Heart left ventricle (tissue), 16 donors: ENCODE results near the gene ACKR3. TPM values are rescaled to one million over a fixed set of nuclear protein-coding genes. Genes with fewer than 3 reads are reported as not detected.

Experiments
- ATAC-seq, 4 donors: fragments of 200-7000 bp; cut with Tn5 transposase; one replicate each; pipeline ENCODE4 v1.9.1; 2020 to 2022; ENCODE audit warnings: moderate library complexity in 4 of 4, mild to moderate bottlenecking in 3 of 4, moderate number of reproducible peaks in 1 of 4
- DNase-seq, 5 donors: peaks; one replicate each; pipeline ENCODE4 v3.0.0-alpha.2; 2020
- H3K27ac ChIP-seq, 12 donors: fragments of 200-600 bp; sonication (generic) in 4 of 12; one replicate each; pipeline versions ENCODE4 v1.5.0 to v1.8.0; 2016 to 2022; ENCODE audit warnings: mild to moderate bottlenecking in 2 of 12
- H3K27me3 ChIP-seq, 9 donors: fragments of 200-600 bp; sonication (generic) in 2 of 9; one replicate each; pipeline versions ENCODE4 v1.5.1 to v1.8.0; 2016 to 2022; ENCODE audit warnings: mild to moderate bottlenecking in 3 of 9
- H3K36me3 ChIP-seq, 9 donors: fragments of 200-600 bp; sonication (generic) in 2 of 9; one replicate each; pipeline versions ENCODE4 v1.5.0 to v1.8.0; 2018 to 2022; ENCODE audit warnings: mild to moderate bottlenecking in 2 of 9
- H3K4me1 ChIP-seq, 12 donors: fragments of 200-600 bp; sonication (generic) in 4 of 12; one replicate each; pipeline versions ENCODE4 v1.5.0 to v1.8.0; 2016 to 2022; ENCODE audit warnings: mild to moderate bottlenecking in 3 of 12
- H3K4me3 ChIP-seq, 12 donors: fragments of 200-600 bp; sonication (generic) in 4 of 12; one replicate each; pipeline versions ENCODE4 v1.5.0 to v1.8.0; 2017 to 2022; ENCODE audit warnings: mild to moderate bottlenecking in 9 of 12, moderate library complexity in 4 of 12
- H3K9me3 ChIP-seq, 12 donors: fragments of 200-600 bp; sonication (generic) in 4 of 12; one replicate each; pipeline versions ENCODE4 v1.5.0 to v1.8.0; 2016 to 2022; ENCODE audit warnings: mild to moderate bottlenecking in 1 of 12
- POLR2A ChIP-seq, 2 donors: fragments of 450-650 bp; IDR thresholded peaks; one replicate each; pipeline ENCODE4 v1.6.1; 2017; ENCODE audit warnings: antibody characterized with exemption in 2 of 2, mild to moderate bottlenecking in 2 of 2, moderate library complexity in 2 of 2
- WGBS, 4 donors: extraction: QIAGEN DNeasy Blood & Tissue Kit in 2 of 4; methylation state at CpG; one replicate each; pipeline versions ENCODE4 v1.1.5 to v1.1.7; 2013 to 2018; 5-methylcytosine and 5-hydroxymethylcytosine counted together
- intact Hi-C, 10 donors: fragments of 100-400 bp; cut with DNase I; formaldehyde crosslinking; loops; one replicate each; pipeline versions ENCODE4 v1.11.1 to v1.14.2; 2022
- polyA plus RNA-seq, 2 donors: library from polyadenylated mRNA; stranded (reverse); fragments of 200-250 nt; gene quantifications; one replicate each; pipeline ENCODE4 v1.2.3, GENCODE V29; 2013
- total RNA-seq, 9 donors: library from RNA; depleted of rRNA in 2 of 9; stranded (reverse); fragments of >200 nt in 2 of 9; fragmentation: NEBNext Ultra II Directional in 3 of 9; extraction: Animal tissue kit (Norgen Biotek cat#: 25700) in 3 of 9; gene quantifications; one replicate each; pipeline versions ENCODE4 v1.1.0 to v1.2.4, GENCODE V29; 2016 to 2023
- TF ChIP-seq, protein P1 (sequence below), 12 donors: fragments of 200-600 bp; sonication (generic) in 4 of 12; IDR thresholded peaks; one replicate each; pipeline versions ENCODE4 v1.5.0 to v1.8.0; 2018 to 2022; ENCODE audit warnings: antibody characterized with exemption in 12 of 12, mild to moderate bottlenecking in 5 of 12
- donor health status: ischemic (EF 13 %, LVEDD 7.1; RV severe dilation, severe dysfunction).
- donor health status: healthy with polysubstance abuse.
- donor health status: DM: no; HTN: yes; CAD: no.
- donor health status: DM: no; HTN: no; CAD: no.
- donor health status: ischemic (EF 25% LVEDD 6.9; RV normal size, moderate dysfunction).
- donor health status: ischemic (EF 25% LVEDD 5.7; RV mildly dilated, moderate dysfunction).
- donor health status: healthy.
- donor health status: DM: yes; HTN: yes; CAD: no.
- donor health status: ischemic (EF 35%, LVEDD 5.7; RV mildly dilated, moderate dysfunction).
- donor health status: nonischemic (EF 11% LVEDD 7.7; RV severe dilation, severe dysfunction).
- donor health status: DM: yes; HTN: yes; CAD: no.
- donor health status: PGD.
- donor health status: ischemic (EF 29% LVEDD 5.4; RV normal size, mild dysfunction).
- donor health status: nonischemic (EF 23%, LVEDD 6.1; RV moderate dilation, normal function).

ACKR3 gene
- total and polyA plus RNA-seq, 11 donors: 12.8 to 56.3 (median 29.8) TPM

DNA sequence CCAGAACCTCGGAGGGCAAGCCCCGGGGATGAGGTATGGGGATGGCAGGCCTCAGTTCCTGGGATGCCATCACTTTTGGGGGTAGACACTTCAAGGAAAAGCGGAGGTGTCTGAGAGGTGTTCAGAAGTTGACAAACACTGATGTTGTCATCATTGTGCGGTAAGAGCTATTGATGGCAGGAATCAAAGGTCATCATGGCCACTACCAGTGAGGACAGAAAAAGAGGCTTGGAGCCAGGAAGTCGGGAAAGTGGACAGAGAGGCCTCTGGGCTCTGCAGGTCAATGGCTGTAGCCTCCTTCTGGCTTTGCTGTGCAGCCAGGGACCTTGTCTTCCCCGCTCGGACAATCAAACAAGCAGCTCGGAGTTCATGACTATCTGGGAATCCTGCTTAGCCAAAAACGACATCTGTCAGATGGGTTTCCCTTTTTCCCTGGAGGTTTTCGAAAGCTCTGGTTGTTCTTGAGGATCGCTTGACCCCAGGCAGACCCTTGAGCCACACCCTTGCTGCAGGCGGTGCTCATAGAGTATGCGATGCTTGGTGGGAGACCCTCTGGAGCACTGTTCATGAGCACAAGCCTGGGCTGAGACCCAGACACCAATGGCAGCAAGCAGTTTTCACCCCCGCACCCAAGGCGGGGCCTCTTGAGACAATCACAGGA is 19.4 kb downstream of the ACKR3 start:
- ATAC-seq (no peak), DNase-seq (no peak)
- intact Hi-C loops: no loop called here
- TF ChIP-seq POLR2A (IDR thresholded peaks at IDR 0.05): no peak
- TF ChIP-seq, protein P1, sequence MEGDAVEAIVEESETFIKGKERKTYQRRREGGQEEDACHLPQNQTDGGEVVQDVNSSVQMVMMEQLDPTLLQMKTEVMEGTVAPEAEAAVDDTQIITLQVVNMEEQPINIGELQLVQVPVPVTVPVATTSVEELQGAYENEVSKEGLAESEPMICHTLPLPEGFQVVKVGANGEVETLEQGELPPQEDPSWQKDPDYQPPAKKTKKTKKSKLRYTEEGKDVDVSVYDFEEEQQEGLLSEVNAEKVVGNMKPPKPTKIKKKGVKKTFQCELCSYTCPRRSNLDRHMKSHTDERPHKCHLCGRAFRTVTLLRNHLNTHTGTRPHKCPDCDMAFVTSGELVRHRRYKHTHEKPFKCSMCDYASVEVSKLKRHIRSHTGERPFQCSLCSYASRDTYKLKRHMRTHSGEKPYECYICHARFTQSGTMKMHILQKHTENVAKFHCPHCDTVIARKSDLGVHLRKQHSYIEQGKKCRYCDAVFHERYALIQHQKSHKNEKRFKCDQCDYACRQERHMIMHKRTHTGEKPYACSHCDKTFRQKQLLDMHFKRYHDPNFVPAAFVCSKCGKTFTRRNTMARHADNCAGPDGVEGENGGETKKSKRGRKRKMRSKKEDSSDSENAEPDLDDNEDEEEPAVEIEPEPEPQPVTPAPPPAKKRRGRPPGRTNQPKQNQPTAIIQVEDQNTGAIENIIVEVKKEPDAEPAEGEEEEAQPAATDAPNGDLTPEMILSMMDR (IDR thresholded peaks at IDR 0.05): no peak
- Histone ChIP-seq H3K36me3 (no peaks in the 10 kb centered on the region), H3K27me3 (no peaks in the 10 kb centered on the region), H3K4me1 (peaks cover 0 to 10% (median 0%) of the 10 kb centered on the region in 12 donors), H3K4me3 (no peak overlapping the region), H3K9me3 (peaks cover 0 to 7% (median 0%) of the 10 kb centered on the region in 12 donors), H3K27ac (no peak overlapping the region)
- 84 to 93% (median 89%) methylated on average over 15 of the region's 15 CpGs for WGBS, 4 donors

DNA sequence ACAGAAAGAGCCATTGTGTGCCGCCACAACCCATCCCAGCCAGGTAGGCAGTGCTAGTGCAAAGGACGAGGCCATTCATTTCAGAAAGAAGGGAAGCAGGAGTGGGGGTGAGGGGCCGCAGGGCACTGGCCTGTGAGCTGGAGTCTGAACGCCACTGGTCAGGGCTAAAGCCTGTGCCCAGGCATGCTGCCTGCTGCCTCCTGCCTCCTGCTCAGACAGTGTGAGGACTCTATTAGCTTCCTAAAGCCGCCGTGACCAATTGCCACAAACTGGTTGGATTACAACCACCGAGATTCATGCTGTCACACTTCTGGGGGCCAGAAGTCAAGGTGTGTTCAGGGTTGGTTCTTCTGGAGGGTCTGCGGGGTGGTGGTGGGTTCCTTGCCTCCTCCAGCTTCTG is 21.2 kb downstream of the ACKR3 start:
- H3K27me3 ChIP-seq: no peaks in the 10 kb centered on the region
- H3K4me3 ChIP-seq: no peak overlapping the region
- no peak overlapping the region for H3K27ac ChIP-seq
- TF ChIP-seq, protein P1 (IDR thresholded peaks at IDR 0.05): no peak
- no peak for TF ChIP-seq POLR2A (IDR thresholded peaks at IDR 0.05)
- H3K4me1 ChIP-seq: peaks cover 0 to 10% (median 0%) of the 10 kb centered on the region in 12 donors
- 91 to 99% (median 96%) methylated on average over 8 of the region's 8 CpGs for WGBS, 4 donors
- no peak for DNase-seq
- intact Hi-C loops: no loop called here
- H3K36me3 ChIP-seq: no peaks in the 10 kb centered on the region
- H3K9me3 ChIP-seq: peaks cover 0 to 9% (median 0%) of the 10 kb centered on the region in 12 donors
- no peak for ATAC-seq

DNA sequence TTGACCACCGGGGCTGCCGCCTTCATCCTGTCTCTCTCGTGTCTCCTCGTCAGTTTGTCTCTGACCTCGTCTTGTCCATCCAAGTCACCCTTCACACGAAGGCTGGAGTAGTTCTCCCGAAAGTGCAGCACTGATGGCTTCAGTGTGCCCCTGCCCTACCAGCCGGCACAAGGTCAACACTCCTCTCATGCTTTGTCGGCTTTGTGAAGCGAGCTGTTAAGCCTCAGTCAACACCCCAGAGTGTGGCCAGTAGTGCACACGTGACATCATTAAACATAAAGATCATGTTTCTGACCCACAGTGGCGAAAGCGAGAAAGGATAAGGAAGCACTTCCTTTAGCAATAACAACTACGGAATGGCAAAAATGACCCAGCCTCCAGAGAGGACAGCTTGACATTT is 23.2 kb downstream of the ACKR3 start:
- no peaks in the 10 kb centered on the region for H3K27me3 ChIP-seq
- H3K36me3 ChIP-seq: no peaks in the 10 kb centered on the region
- peak; percentile 68 to 86 (median 85) for ATAC-seq
- peaks cover 0 to 2% (median 0%) of the 10 kb centered on the region in 12 donors for H3K9me3 ChIP-seq
- intact Hi-C loops: no loop called here
- DNase-seq: peak in 2 of 5 donors; percentile 59 to 63
- no peak overlapping the region for H3K4me3 ChIP-seq
- H3K27ac ChIP-seq: no peak overlapping the region
- TF ChIP-seq POLR2A (IDR thresholded peaks at IDR 0.05): no peak
- TF ChIP-seq, protein P1 (IDR thresholded peaks at IDR 0.05): no peak
- peaks cover 0 to 19% (median 2%) of the 10 kb centered on the region in 12 donors for H3K4me1 ChIP-seq
- WGBS, 4 donors: 31 to 58% (median 45%) methylated on average over 14 of the region's 14 CpGs

DNA sequence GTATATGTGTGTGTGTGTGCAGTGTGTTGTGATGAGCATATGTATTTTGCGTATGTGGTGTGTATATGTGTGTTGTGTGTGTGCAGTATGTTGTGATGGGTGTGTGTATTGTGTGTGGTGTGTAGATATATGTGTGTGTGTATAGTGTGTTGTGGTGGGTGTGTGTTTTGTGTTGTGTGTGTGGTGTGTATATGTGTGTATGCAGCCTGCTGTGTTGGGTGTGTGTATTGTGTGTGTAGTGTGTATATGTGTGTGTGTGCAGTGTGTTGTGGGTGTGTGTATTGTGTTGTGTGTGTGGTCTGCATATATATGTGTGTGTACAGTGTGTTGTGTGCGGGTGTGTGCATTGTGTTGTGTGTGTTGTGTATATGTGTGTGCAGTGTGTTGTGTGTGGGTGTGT is 23.9 kb downstream of the ACKR3 start:
- Histone ChIP-seq H3K27ac (no peak overlapping the region), H3K27me3 (no peaks in the 10 kb centered on the region), H3K36me3 (no peaks in the 10 kb centered on the region), H3K9me3 (peaks cover 0 to 2% (median 0%) of the 10 kb centered on the region in 12 donors), H3K4me1 (peaks cover 0 to 26% (median 4%) of the 10 kb centered on the region in 12 donors), H3K4me3 (no peak overlapping the region)
- ATAC-seq (no peak), DNase-seq (no peak)
- WGBS, 4 donors: 80 to 100% (median 96%) methylated on average over 2 of the region's 2 CpGs
- no peak for TF ChIP-seq POLR2A (IDR thresholded peaks at IDR 0.05)
- TF ChIP-seq, protein P1 (IDR thresholded peaks at IDR 0.05): no peak
- intact Hi-C loops: no loop called here
